ENCODE results near the gene LYAR.
A peak's percentile ranks its signal among the peaks of the same experiment; 100 is the strongest.
"Not testable (repeated sequence)": the region's sequence is repeated elsewhere in the genome, so short reads cannot be mapped to it uniquely, and the experiment has no call there.

The LYAR gene

DNA sequence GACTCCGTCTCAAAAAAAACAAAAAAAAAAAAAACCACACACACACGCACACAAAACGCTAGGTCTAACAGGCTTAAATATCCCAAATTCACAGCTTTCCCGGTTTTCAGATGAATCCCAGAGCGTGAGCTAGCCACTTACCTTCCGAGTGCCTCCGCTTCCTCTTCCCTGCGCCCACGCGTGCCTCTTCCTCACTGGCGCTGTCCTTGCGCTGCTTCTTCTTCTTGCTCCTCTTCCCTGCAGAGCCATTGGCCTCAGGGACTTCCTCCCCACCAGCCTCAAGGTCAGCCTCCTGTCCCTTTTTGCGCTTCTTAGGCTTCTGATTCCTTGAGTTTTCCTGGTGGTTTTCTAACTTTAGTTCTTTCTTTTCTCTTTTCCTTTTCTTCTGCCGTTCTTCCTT lies 15.7 kb downstream of the LYAR start:
- peaks cover 3% of the 10 kb centered on the region for H3K4me1 ChIP-seq (ENCODE audit: control insufficient read depth, insufficient read depth, low read length)
- H3K9me3 ChIP-seq (ENCODE audit: control insufficient read depth, low read length) = no peaks in the 10 kb centered on the region
- H3K9ac ChIP-seq (ENCODE audit: low read length) = no peak overlapping the region
- H3K36me3 ChIP-seq (ENCODE audit: control insufficient read depth, insufficient read depth, low read length) = no peaks in the 10 kb centered on the region
- H3K27me3 ChIP-seq (ENCODE audit: control insufficient read depth, insufficient read depth, low read length) = no peaks in the 10 kb centered on the region
- H3K4me3 ChIP-seq (ENCODE audit: low read length) = no peak overlapping the region

DNA sequence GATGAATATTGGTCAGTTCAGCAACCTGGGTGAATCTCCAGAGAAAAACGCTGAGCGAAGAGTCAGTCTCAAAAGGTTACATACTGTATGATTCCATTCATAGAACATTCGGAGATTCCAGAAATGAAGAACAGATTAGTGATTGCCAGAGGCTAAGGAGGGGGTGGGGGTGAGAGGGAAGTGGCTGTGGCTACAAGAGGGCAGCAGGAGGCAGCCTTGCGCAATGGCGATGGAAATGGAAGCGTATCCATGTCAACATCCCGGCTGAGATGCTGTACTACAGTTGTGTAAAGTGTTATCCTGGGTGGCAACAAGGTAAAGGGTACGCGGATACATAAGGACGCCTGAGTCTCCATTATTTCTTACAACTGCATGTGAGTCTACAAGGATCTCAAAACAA lies 18.0 kb downstream of the LYAR start:
- Histone ChIP-seq H3K4me1 (ENCODE audit: control insufficient read depth, insufficient read depth, low read length) (peaks cover 3% of the 10 kb centered on the region), H3K4me3 (ENCODE audit: low read length) (no peak overlapping the region), H3K9me3 (ENCODE audit: control insufficient read depth, low read length) (no peaks in the 10 kb centered on the region), H3K27me3 (ENCODE audit: control insufficient read depth, insufficient read depth, low read length) (no peaks in the 10 kb centered on the region), H3K9ac (ENCODE audit: low read length) (no peak overlapping the region), H3K36me3 (ENCODE audit: control insufficient read depth, insufficient read depth, low read length) (no peaks in the 10 kb centered on the region)

DNA sequence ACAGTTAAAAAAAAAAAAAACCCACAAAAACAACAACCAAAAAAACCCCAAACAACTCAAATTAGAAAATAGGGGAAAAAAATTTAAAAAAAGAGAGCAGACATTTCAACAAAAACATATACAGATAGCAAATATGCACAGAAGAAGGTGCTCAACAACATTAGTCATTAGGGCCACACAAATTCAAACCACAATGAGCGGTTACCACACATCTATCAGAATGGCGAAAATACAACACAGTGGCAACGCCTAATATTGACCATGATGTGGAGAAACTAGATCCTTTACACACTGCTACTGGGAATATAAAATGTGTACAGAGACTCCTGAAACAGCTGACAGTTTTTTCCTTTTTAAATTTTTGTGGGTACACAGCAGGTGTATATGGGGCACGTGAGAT lies 19.4 kb downstream of the LYAR start:
- Histone ChIP-seq H3K36me3 (ENCODE audit: control insufficient read depth, insufficient read depth, low read length) (no peaks in the 10 kb centered on the region), H3K4me3 (ENCODE audit: low read length) (no peak overlapping the region), H3K4me1 (ENCODE audit: control insufficient read depth, insufficient read depth, low read length) (peaks cover 3% of the 10 kb centered on the region), H3K9ac (ENCODE audit: low read length) (no peak overlapping the region), H3K27me3 (ENCODE audit: control insufficient read depth, insufficient read depth, low read length) (no peaks in the 10 kb centered on the region), H3K9me3 (ENCODE audit: control insufficient read depth, low read length) (no peaks in the 10 kb centered on the region)

DNA sequence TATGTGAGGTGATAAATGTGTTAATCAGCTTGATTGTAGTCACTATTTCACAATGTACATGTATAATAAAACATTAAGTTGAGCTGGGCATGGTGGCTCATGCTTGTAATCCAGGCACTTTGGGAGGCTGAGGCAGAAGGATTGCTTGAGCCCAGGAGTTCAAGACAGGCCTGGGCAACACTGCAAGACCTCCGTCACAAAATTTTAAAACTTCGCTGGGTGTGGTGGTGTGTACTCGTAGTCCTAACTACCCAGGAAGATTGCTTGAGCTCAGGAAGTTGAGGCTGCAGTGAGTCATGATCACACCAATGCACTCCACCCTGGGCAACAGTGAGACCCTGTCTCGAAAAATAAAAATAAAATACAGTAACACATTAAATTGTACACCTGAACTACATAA lies 20.1 kb downstream of the LYAR start:
- Histone ChIP-seq H3K4me3 (ENCODE audit: low read length) (no peak overlapping the region), H3K36me3 (ENCODE audit: control insufficient read depth, insufficient read depth, low read length) (no peaks in the 10 kb centered on the region), H3K27me3 (ENCODE audit: control insufficient read depth, insufficient read depth, low read length) (no peaks in the 10 kb centered on the region), H3K9me3 (ENCODE audit: control insufficient read depth, low read length) (no peaks in the 10 kb centered on the region), H3K9ac (ENCODE audit: low read length) (no peak overlapping the region), H3K4me1 (ENCODE audit: control insufficient read depth, insufficient read depth, low read length) (peaks cover 3% of the 10 kb centered on the region)

DNA sequence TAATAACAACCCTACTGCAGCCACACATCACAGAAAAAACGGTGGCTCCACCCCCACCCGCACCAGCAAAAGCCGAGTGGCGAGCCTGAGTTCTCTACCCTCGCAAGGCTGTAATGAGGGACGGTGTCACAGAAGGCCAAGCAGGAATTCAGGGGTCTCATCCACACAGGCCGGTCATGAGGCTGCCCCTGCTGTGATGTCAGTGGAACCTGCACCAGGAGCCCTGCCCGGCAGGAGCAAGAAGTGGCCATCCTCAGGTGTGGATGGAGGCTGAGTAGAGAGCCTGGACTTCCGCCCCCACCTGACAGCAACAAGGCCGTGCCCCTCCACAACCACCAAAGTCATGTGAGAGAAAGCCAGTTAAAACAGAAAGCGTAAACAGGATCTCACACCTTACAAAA lies 20.6 kb downstream of the LYAR start:
- Histone ChIP-seq H3K36me3 (ENCODE audit: control insufficient read depth, insufficient read depth, low read length) (no peaks in the 10 kb centered on the region), H3K9ac (ENCODE audit: low read length) (no peak overlapping the region), H3K4me3 (ENCODE audit: low read length) (no peak overlapping the region), H3K4me1 (ENCODE audit: control insufficient read depth, insufficient read depth, low read length) (peaks cover 3% of the 10 kb centered on the region), H3K9me3 (ENCODE audit: control insufficient read depth, low read length) (no peaks in the 10 kb centered on the region), H3K27me3 (ENCODE audit: control insufficient read depth, insufficient read depth, low read length) (no peaks in the 10 kb centered on the region)

DNA sequence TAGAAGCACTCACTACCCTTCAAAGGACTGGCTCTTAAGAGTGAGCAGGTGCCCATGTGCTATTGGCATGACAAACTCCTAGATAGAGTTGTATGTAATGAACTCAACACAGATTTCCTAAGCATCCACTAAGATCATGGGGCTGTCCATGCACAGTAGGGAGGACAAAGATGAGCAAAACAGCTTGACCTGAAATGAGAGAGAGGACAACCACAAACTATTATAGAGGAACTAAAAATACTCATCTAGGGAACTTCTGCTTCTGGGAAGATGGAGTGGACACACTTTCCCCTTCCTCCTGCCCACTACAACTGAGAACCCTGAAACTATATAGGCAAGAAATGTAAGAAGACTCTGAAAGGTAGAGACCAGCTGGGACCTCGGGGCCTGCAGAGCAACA lies 21.2 kb downstream of the LYAR start:
- Histone ChIP-seq H3K36me3 (ENCODE audit: control insufficient read depth, insufficient read depth, low read length) (no peaks in the 10 kb centered on the region), H3K9ac (ENCODE audit: low read length) (no peak overlapping the region), H3K4me1 (ENCODE audit: control insufficient read depth, insufficient read depth, low read length) (no peaks in the 10 kb centered on the region), H3K4me3 (ENCODE audit: low read length) (no peak overlapping the region), H3K9me3 (ENCODE audit: control insufficient read depth, low read length) (no peaks in the 10 kb centered on the region), H3K27me3 (ENCODE audit: control insufficient read depth, insufficient read depth, low read length) (no peaks in the 10 kb centered on the region)

DNA sequence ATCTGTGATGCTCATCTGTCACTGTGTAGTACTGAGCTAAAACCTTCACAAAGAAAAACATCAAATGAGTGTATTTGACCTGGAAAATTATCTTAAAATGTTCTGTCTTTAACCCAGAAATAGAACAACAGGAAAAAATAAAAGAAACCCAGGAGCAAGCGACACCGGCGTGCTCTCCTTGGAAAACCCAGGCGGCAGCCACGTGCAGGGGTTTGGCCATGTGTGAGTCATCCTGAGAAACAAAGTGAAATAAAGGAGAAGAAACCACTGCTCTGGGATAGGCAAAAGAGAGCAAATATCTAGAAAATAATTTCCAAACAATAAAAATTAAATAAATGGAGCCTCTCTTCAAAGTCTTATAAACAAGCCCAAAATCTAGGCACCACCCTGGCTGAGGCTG lies 22.0 kb downstream of the LYAR start:
- H3K36me3 ChIP-seq (ENCODE audit: control insufficient read depth, insufficient read depth, low read length) = no peaks in the 10 kb centered on the region

DNA sequence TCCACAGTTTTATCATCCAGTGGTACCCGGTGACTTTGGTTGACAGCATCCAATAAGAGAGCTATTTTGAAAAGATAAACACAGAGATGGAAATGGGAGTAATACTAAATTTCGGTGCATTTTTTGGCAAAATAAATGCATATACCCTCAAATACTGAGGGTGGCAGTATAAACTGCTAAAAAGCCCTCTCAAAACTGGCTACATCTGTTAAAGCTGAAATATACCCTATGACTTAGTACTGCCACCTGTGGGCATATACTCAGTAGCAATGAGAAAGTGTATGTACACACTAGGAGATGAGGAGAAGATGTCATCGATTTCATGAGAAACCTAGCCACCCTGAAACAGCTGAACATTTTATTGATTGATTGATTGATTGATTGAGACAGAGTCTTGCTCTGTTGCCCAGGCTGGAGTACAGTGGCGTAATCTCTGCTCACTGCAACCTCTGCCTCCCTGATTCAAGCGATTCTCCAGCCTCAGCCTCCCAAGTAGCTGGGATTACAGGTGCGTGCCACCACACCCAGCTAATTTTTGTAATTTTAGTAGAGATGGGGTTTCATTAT lies 29.7 kb downstream of the LYAR start:
- Histone ChIP-seq H3K36me3 (ENCODE audit: control insufficient read depth, insufficient read depth, low read length) (no peaks in the 10 kb centered on the region), H3K9me3 (ENCODE audit: control insufficient read depth, low read length) (no peaks in the 10 kb centered on the region), H3K4me3 (ENCODE audit: low read length) (no peak overlapping the region), H3K4me1 (ENCODE audit: control insufficient read depth, insufficient read depth, low read length) (peaks cover 7% of the 10 kb centered on the region), H3K27me3 (ENCODE audit: control insufficient read depth, insufficient read depth, low read length) (no peaks in the 10 kb centered on the region), H3K9ac (ENCODE audit: low read length) (peak overlapping the region; percentile 10)

More for the DNA sequence above, 22.0 kb downstream of the LYAR start:
- H3K4me1 ChIP-seq (ENCODE audit: control insufficient read depth, insufficient read depth, low read length) = no peaks in the 10 kb centered on the region
- no peak overlapping the region for H3K4me3 ChIP-seq (ENCODE audit: low read length)
- H3K9ac ChIP-seq (ENCODE audit: low read length) = no peak overlapping the region
- H3K27me3 ChIP-seq (ENCODE audit: control insufficient read depth, insufficient read depth, low read length) = no peaks in the 10 kb centered on the region
- H3K9me3 ChIP-seq (ENCODE audit: control insufficient read depth, low read length) = no peaks in the 10 kb centered on the region

DNA sequence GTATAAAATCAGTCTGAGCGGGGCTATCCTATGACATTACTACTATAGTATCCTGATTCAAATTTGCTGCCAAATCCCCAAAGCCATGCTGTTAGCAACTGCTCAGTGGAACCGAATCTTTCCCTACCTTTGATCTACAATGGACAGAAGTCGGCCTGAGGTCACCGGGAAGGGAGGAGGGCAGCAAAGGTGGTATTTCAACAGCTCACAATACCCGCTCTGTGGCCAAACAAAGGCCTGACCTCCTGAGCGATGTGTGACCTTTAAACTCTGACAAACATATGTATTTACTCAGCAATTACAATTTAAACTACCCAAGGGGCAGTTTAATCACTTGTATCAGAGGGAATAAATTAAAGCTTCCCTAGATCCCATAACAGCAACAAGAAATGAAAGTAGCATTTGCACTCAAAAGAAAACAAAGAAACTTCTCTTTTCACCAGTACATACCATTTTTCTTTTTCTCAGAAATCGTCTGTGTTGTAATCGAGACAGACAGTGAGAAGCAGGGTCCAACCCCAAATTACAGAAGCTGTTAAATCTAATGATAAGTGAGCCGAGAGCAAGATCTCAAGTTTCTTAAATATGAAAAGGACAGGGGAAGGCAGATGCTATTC lies 30.4 kb downstream of the LYAR start:
- Histone ChIP-seq H3K9ac (ENCODE audit: low read length) (peak overlapping the region; percentile 10), H3K9me3 (ENCODE audit: control insufficient read depth, low read length) (no peaks in the 10 kb centered on the region), H3K4me3 (ENCODE audit: low read length) (no peak overlapping the region), H3K4me1 (ENCODE audit: control insufficient read depth, insufficient read depth, low read length) (peaks cover 7% of the 10 kb centered on the region), H3K27me3 (ENCODE audit: control insufficient read depth, insufficient read depth, low read length) (no peaks in the 10 kb centered on the region), H3K36me3 (ENCODE audit: control insufficient read depth, insufficient read depth, low read length) (no peaks in the 10 kb centered on the region)

DNA sequence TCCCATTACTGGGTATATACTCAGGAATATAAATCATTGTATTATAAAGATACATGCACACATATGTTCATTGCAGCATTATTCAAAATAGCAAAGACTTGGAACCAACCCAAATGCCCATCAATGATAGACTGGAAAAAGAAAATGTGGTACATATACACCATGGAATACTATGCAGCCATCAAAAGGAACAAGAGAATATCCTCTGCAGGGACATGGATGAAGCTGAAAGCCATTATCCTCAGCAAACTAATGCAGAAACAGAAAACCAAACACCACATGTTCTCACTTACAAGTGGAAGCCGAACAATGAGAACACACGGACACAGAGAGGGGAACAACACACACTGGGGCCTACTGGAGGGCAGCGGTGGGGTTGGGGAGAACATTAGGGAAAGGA lies 32.2 kb downstream of the LYAR start:
- not testable (repeated sequence) for H3K27me3 ChIP-seq (ENCODE audit: control insufficient read depth, insufficient read depth, low read length); H3K36me3 ChIP-seq (ENCODE audit: control insufficient read depth, insufficient read depth, low read length); H3K4me1 ChIP-seq (ENCODE audit: control insufficient read depth, insufficient read depth, low read length); H3K9ac ChIP-seq (ENCODE audit: low read length); H3K9me3 ChIP-seq (ENCODE audit: control insufficient read depth, low read length); H3K4me3 ChIP-seq (ENCODE audit: low read length)

DNA sequence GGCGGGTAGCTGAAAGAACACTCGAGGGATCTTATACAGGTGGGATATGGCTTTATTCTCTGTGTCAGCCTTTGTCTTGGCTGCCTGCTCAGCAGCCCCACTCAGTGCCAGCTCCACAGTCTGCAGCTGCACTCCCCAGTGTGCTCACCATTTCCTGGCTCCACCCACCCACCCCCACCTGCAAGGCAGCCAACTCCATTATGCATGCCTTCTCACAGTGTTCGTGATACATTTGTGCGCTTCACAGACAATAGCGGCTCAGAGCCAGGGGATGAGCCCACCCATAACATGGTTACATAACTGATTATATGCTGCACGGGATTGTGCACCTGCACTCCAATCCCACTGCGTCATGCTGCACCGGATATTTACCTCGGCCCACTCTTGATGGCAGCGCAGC lies 33.2 kb downstream of the LYAR start:
- H3K9ac ChIP-seq (ENCODE audit: low read length) = no peak overlapping the region
- no peak overlapping the region for H3K4me3 ChIP-seq (ENCODE audit: low read length)
- peaks cover 7% of the 10 kb centered on the region for H3K4me1 ChIP-seq (ENCODE audit: control insufficient read depth, insufficient read depth, low read length)
- no peaks in the 10 kb centered on the region for H3K27me3 ChIP-seq (ENCODE audit: control insufficient read depth, insufficient read depth, low read length)
- no peaks in the 10 kb centered on the region for H3K9me3 ChIP-seq (ENCODE audit: control insufficient read depth, low read length)
- H3K36me3 ChIP-seq (ENCODE audit: control insufficient read depth, insufficient read depth, low read length) = no peaks in the 10 kb centered on the region

DNA sequence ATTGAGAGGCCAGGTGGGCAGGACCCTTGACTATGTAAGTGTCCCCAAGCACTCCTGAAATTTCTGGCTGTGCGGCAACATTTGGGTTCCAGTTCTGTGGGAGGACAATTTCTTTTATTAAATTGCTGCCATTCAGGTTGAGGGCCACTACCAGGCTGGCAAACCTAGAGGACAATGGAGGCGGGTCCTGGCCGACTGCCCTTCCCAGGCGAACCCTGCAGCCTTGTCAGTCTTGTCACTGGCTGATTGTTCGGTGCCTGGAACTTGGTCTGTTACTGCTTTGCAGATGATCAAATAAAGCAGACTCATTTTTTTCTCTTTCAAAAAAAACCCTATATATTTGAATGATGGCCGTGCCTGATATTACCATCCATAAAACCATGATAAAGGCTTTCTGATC lies 35.3 kb downstream of the LYAR start:
- no peaks in the 10 kb centered on the region for H3K27me3 ChIP-seq (ENCODE audit: control insufficient read depth, insufficient read depth, low read length)
- H3K9ac ChIP-seq (ENCODE audit: low read length) = no peak overlapping the region
- H3K4me3 ChIP-seq (ENCODE audit: low read length) = no peak overlapping the region
- peaks cover 7% of the 10 kb centered on the region for H3K4me1 ChIP-seq (ENCODE audit: control insufficient read depth, insufficient read depth, low read length)
- no peaks in the 10 kb centered on the region for H3K36me3 ChIP-seq (ENCODE audit: control insufficient read depth, insufficient read depth, low read length)
- no peaks in the 10 kb centered on the region for H3K9me3 ChIP-seq (ENCODE audit: control insufficient read depth, low read length)

DNA sequence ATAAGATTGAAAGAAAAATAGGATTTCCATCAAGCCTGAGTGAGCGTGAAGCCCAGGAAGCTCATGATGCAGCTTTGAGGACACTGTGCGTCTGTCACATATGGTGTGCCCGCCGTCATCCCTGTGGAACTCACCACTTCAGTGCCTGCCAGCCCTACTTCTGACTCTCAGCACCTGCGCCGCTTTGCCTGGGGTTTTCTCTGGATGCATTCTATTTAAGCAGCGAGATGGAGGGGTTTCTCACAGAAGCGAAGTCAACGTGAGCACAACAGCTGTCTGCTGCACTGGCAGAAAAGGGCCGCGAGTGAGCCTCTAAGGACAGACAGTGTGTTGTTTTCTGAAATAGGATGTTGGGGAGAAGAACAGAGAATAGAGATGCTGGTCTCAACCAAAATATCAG lies 35.8 kb downstream of the LYAR start:
- Histone ChIP-seq H3K9me3 (ENCODE audit: control insufficient read depth, low read length) (no peaks in the 10 kb centered on the region), H3K36me3 (ENCODE audit: control insufficient read depth, insufficient read depth, low read length) (no peaks in the 10 kb centered on the region), H3K27me3 (ENCODE audit: control insufficient read depth, insufficient read depth, low read length) (no peaks in the 10 kb centered on the region), H3K9ac (ENCODE audit: low read length) (no peak overlapping the region), H3K4me1 (ENCODE audit: control insufficient read depth, insufficient read depth, low read length) (peaks cover 3% of the 10 kb centered on the region), H3K4me3 (ENCODE audit: low read length) (no peak overlapping the region)
